Fibroblast of skin of right biceps (primary cell): Measurements from ENCODE around the gene GSTA5.
"Not testable (repeated sequence)": the region's sequence is repeated elsewhere in the genome, so short reads cannot be mapped to it uniquely, and the experiment has no call there.

ENCODE experiments used
- DNase-seq: peaks from one replicate; pipeline ENCODE4 v3.0.0-alpha.2; 2013

The GSTA5 gene

GRCh38 chr6:52840763-52841585 is at the start of gene GSTA5:
Gene GSTA5 (minus strand): TSS chr6:52840813.
- DNase-seq, result peak; percentile 10

- no peak for DNase-seq
Observed at GRCh38 chr6:52890018-52890417, 49.4 kb upstream of the GSTA5 start.

DNA sequence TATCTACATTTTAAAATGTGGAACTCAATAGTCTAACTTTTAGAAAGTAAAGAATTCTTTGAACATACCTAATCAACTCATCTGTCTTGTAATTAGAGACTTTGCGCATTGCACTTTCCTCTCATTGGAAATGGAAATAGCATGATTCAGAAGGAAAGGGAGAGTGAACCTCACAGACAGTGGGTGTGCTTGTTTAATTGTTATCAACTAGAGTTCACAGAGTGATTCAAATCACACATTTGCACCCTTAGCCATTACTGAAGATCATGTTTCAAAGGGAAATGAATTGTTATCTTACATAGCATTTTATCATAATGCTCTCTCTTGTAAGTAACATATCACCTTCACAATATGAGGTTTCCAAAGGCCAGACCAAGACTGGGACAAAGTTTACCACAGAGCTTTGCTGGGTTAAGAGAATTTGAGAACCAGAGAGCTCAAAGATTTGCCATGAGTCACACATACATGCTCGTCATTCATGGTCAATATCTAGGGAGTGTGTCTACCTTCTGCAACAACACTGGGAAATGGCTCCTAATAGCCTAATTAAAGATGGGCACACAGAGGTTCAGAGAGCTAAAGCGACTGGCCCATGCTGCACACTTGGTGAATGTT is 47.4 kb upstream of the GSTA5 start:
- peak; percentile 21 for DNase-seq

DNA sequence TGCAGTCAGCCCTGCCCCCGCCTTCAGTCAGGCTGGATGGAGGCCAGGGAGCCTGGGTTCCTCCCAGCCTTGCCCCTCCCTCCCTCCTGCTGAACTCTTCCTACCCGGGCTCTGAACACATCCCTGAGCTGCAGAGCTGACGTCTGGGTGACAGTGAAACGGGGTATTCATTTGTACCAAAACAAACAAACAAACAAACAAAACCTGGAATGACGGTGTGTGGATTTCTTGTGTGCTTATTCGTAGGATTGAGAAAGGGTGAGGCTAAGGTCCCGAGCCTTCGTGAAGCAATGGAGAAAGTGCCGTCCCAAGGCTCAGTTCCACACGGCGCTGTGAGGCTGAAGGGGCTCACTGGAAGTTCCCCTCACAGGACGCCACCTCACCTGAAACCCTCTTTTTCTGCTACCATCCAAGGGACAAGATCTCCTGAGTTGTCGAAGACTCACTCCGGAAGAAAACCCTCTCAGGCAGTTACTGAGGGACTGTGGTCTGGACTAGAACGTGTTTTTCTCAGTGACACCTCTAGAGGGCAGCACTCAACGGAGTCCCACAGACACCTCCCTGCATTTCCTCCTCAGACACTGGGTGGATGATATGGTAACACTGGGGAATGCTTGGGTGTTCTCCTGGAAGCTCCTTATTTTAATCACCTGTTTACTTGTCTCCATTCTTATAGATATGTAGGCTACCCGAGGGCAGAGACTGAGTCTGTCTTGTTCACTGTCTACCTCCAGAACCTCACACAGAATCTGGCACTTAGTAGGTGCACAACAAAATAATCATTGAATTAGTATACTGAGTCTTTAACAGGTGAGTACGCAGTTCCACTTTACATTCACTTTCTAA is 41.6 kb upstream of the GSTA5 start:
- peak; percentile 78 for DNase-seq

- no peak for DNase-seq
Observed at GRCh38 chr6:52881662-52881995, 41.0 kb upstream of the GSTA5 start.

DNA sequence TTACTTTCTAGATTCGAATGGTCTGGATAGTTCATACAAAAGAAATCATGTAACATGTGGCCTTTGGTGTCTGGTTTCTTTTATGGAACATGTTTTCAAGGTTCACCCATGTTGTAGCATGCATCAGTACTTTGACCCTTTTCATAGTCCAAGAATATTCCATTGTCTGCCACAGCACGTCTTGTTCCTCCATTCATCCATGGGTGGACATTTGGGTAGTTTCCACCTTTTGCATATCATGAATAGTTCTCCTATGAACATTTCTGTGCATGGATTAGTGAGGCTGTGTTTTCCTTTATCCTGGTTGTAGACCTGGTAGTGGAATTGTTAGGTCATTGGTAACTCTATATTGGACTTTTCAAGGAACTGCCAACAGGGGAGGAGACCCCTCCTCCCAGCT is 37.2 kb upstream of the GSTA5 start:
- peak; percentile 29 for DNase-seq

DNA sequence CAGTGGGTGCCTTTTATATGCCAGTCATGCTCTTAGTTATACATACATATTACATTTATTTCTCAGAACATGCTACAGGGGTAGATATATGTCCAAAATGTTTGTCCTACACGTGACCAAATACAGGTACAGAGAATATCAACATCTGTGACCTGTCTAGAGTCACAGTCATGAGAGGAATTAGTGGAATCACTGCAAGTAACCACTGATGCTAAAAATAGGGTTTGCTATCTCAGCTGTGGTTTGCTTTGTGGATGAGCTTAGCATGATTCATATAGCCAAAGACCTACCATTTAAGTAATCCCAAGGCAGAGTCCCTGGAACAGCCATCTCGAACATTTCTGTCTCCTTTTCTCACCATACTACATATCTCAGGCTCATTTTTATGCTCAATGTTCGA is 36.6 kb upstream of the GSTA5 start:
- peak; percentile 93 for DNase-seq

GRCh38 chr6:52876056-52876787 is 35.6 kb upstream of the GSTA5 start:
- DNase-seq, result peak; percentile 6

GRCh38 chr6:52872031-52872430 is 31.4 kb upstream of the GSTA5 start:
- no peak for DNase-seq

- DNase-seq, result no peak
Observed at GRCh38 chr6:52871621-52872020, 31.0 kb upstream of the GSTA5 start.

GRCh38 chr6:52870335-52871091 is 29.9 kb upstream of the GSTA5 start:
- DNase-seq, result peak; percentile 61

DNA sequence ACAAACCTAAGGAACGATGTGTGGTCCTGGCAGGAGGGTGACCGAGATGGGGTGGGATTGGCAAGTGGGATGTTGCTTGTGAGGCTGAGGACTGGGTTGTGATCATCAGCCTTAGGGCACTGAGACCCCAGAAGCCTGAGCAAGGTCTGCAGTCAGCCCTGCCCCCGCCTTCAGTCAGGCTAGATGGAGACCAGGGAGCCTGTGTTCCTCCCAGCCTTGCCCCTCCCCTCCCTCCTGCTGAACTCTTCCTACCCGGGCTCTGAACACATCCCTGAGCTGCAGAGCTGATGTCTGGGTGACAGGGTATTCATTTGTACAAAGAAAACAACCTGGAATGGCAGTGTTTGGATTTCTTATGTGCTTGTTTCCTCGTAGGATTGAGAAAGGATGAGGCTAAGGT is 28.3 kb upstream of the GSTA5 start:
- not testable (repeated sequence) for DNase-seq

- no peak for DNase-seq
Observed at GRCh38 chr6:52868240-52868639, 27.6 kb upstream of the GSTA5 start.

DNA sequence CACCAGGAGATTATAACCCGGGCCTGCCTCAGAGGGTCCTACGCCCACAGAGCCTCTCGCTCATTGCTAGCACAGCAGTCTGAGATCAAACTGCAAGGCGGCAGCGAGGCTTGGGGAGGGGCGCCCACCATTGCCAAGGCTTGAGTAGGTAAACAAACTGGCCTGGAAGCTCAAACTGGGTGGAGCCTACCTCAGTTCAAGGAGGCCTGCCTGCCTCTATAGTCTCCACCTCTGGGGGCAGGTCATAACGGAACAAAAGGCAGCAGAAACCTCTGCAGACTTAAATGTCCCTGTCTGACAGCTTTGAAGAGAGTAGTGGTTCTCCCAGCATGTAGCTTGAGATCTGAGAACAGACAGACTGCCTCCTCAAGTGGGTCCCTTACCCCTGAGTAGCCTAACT is 20.5 kb upstream of the GSTA5 start:
- not testable (repeated sequence) for DNase-seq

DNA sequence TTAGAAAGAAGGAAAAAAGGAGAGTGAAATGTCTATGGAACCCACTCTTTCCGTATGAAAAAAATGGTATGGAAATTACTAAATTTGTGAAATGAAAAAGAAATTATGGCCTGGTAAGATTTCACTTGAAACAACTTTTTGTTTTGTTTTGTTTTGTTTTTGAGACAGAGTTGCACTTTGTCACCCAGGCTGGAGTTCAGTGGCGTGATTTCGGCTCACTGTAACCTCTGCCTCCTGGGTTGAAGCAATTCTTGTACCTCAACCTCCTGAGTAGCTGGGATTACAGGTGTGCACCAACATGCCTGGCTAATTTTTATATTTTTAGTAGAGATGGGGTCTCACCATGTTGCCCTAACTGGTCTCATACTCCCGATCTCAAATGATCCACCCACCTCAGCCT is 17.8 kb upstream of the GSTA5 start:
- DNase-seq, result no peak

DNA sequence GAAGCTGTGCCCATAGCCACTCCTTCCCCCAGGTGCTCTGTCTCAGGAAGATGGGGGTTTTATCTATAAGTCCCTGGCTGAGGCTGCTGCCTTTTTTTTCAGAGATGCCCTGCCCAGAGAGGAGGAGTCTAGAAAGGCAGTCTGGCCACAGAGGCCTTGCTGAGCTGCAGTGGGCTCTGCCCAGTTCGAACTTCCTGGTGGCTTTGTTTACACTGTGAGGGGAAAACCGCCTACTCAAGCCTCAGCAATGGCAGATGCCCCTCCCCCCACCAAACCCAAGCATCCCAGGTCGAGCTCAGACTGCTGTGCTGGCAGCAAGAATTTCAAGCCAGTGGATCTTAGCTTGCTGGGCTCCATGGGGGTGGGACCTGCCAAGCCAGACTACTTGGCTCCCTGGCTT is 15.5 kb upstream of the GSTA5 start:
- DNase-seq, result peak; percentile 31

GRCh38 chr6:52849137-52849536 is 8.5 kb upstream of the GSTA5 start:
- DNase-seq, result no peak

- no peak for DNase-seq
Observed at GRCh38 chr6:52846002-52846401, 5.4 kb upstream of the GSTA5 start.

GRCh38 chr6:52843605-52844004 is 3.0 kb upstream of the GSTA5 start:
- DNase-seq, result no peak

DNA sequence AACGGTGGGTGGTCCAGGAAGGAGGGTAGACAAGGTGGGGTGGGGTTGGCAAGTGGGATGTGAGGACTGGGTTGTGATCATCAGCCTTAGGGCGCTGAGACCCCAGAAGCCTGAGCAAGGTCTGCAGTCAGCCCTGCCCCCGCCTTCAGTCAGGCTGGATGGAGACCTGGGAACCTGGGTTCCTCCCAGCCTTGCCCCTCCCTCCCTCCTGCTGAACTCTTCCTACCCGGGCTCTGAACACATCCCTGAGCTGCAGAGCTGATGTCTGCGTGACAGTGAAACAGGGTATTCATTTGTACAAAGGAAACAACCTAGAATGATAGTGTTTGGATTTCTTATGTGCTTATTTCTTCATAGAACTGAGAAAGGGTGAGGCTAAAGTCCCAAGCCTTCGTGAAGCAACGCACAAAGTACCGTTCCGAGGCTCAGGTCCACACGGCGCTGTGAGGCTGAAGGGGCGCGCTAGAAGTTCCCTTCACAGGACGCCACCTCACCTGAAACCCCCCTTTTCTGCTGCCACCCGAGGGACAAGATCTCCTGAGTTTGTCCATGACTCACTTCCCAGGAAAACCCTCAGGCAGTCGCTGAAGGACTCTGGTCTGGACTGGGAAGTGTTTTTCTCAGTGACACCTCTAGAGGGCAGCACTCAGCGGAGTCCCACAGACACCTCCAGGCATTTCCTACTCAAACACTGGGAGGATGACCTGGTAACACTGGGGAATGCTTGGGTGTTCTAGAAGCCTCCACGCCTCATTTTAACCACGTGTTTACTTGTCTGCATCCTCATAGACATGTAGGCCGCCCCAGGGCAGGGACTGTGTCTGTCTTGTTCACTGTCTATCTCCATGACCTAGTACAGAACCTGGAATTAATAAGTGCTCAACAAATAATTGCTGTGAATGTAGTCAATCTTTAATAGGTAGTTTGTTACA is 1.2 kb downstream of the GSTA5 start:
- peak; percentile 69 for DNase-seq

- DNase-seq, result peak; percentile 14
Observed at GRCh38 chr6:52834481-52834880, 6.1 kb downstream of the GSTA5 start.
